Measurements from ENCODE around the gene RPH3AL. TPM values are rescaled to one million over a fixed set of nuclear protein-coding genes. Genes with fewer than 3 reads are reported as not detected.

RPH3AL gene
- total and polyA plus RNA-seq, 12 donors, result 3.6 to 11.1 (median 6.0) TPM

DNA sequence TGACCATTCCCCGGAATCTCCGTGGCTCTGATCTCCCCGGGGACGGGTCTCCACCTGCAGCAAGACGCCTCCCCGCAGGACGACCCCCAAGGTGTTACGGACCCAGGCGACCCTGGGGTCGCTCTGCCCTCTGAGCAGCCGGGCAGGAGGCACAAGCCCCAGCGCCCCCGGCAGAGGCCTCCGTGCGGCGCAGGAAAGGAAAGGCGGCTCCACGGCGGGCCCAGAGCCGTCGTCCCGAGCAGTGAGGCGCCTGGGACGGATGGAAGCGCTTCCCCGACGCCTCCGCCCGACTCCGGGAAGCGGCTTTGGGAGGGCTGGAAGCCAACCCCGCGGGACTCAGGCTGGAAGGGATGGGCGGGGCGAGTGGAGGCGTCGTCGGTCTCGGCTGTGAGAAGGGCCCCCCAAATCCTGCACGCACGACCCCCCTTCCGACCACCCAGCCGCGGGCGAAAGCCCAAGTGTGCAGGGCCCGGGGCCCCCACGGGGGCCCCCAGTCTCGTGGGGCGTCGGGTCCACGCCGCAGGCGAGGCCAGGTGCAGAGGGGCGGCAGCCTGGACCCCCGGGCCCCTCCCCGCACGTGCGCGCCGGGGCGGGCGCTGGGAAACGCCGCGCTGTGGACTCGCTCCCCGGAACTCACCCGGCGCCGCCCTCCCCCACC is 32.7 kb upstream of the RPH3AL start:
- peak; percentile 68 to 86 (median 83) for ATAC-seq
- H3K9me3 ChIP-seq, result peaks cover 0 to 4% (median 0%) of the 10 kb centered on the region in 11 donors
- peak overlapping the region; percentile 45 to 60 (median 54) for H3K4me3 ChIP-seq
- no peaks in the 10 kb centered on the region for H3K36me3 ChIP-seq
- H3K4me1 ChIP-seq, result peaks cover 3 to 41% (median 12%) of the 10 kb centered on the region in 9 donors
- TF ChIP-seq, protein P1, sequence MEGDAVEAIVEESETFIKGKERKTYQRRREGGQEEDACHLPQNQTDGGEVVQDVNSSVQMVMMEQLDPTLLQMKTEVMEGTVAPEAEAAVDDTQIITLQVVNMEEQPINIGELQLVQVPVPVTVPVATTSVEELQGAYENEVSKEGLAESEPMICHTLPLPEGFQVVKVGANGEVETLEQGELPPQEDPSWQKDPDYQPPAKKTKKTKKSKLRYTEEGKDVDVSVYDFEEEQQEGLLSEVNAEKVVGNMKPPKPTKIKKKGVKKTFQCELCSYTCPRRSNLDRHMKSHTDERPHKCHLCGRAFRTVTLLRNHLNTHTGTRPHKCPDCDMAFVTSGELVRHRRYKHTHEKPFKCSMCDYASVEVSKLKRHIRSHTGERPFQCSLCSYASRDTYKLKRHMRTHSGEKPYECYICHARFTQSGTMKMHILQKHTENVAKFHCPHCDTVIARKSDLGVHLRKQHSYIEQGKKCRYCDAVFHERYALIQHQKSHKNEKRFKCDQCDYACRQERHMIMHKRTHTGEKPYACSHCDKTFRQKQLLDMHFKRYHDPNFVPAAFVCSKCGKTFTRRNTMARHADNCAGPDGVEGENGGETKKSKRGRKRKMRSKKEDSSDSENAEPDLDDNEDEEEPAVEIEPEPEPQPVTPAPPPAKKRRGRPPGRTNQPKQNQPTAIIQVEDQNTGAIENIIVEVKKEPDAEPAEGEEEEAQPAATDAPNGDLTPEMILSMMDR (IDR thresholded peaks at IDR 0.05), result peak in 1 of 9 donors; percentile 12
- DNase-seq, result peak; percentile 81 to 83
- WGBS, 2 donors, result 1% methylated on average over 52 to 70 of the region's 70 CpGs
- intact Hi-C loops (cut with DNase I), result loop anchor here in 9 of 10 donors (2.0 to 5.0 kb wide), 7 partner anchors 35 to 243 kb away; a partner anchor contains a TSS
- H3K27me3 ChIP-seq, result peaks cover 0 to 30% (median 4%) of the 10 kb centered on the region in 7 donors
- peak overlapping the region; percentile 79 to 94 (median 90) for H3K27ac ChIP-seq

DNA sequence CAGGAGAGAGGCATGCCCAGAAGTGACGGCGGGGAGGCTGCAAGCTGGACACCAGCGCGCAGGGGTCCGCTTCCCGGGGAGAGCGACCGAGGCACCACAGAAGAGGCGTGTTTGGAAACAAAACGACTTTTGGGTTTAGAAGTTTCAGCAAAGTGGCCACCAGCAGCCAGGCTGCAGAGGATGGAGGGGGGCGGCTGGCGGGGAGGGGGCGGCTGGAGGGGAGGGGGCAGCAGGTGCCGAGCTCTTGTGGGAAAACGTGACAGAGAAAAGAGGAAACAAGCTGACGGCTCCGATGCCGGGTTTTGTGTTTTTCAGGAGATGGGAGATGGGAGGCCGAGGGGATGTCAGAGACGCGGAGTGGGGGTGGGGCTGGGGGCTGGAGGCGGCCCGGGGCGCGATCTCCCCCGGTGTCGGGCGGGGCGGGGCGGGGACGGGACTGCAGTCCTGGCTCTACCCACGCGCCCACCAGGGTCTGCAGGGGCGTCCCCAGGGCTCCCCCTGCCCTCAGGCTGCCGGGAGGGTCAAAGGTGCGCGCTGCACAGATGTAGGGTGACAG is 32.1 kb upstream of the RPH3AL start:
- ATAC-seq, result peak in 6 of 8 donors; percentile 3 to 42 (median 9)
- TF ChIP-seq, protein P1 (IDR thresholded peaks at IDR 0.05), result no peak
- H3K36me3 ChIP-seq, result no peaks in the 10 kb centered on the region
- H3K4me3 ChIP-seq, result peak overlapping the region; percentile 45 to 60 (median 54)
- peak overlapping the region; percentile 79 to 94 (median 90) for H3K27ac ChIP-seq
- H3K27me3 ChIP-seq, result peaks cover 0 to 30% (median 4%) of the 10 kb centered on the region in 7 donors
- DNase-seq, result peak in 1 of 2 donors; percentile 35
- 25 to 33% methylated on average over 28 to 37 of the region's 37 CpGs for WGBS, 2 donors
- intact Hi-C loops (cut with DNase I), result loop anchor here in 9 of 10 donors (2.0 to 5.0 kb wide), 7 partner anchors 34 to 242 kb away; a partner anchor contains a TSS
- H3K9me3 ChIP-seq, result peaks cover 0 to 4% (median 0%) of the 10 kb centered on the region in 11 donors
- H3K4me1 ChIP-seq, result peaks cover 3 to 41% (median 12%) of the 10 kb centered on the region in 9 donors

DNA sequence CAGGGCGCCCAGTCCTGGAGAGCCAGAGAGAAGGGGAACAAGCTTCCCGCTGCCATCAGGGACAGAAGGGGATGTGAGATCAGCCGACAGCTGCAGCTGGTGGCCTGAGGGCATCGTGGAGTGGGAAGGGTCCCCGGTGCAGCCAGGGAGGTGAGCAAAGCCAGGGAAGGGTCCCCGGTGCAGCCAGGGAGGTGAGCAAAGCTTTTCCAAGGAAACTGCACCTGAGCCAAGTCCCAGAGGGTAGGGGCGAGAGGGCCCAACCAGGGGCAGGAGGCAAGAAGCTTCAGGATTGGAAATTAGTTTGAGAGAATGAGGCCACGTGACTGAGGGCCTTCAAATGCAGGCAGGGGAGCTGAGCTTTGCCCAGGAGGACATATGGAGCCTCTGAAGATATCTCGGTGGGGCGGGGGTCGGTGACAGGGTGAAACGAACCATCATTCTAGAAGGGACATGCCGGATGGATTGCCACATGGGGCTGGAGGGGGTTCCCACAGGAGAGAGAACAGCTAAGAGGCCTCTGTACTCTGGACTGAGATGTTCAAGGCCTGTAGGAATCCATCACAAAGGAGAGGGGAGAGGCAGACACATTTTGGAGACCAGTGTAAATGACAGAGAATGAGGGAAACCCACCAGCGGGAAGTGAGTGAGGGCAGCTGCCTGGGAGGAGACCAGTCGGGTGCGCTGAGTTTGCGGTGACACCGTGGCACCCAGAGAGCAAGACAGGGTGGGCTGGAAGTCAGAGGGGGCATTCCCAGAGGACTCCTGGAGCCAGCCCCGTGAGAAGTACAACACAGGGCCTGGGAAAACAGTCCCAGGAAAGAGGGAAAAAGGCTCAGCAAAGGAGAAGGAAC is 31.4 kb upstream of the RPH3AL start:
- WGBS, 2 donors, result 68 to 81% methylated on average over 19 of the region's 19 CpGs
- peak overlapping the region in 8 of 10 donors; percentile 37 to 94 (median 90) for H3K27ac ChIP-seq

More for the DNA sequence above, 31.4 kb upstream of the RPH3AL start:
- ATAC-seq (no peak), DNase-seq (no peak)
- peaks cover 0 to 30% (median 4%) of the 10 kb centered on the region in 7 donors for H3K27me3 ChIP-seq
- H3K9me3 ChIP-seq, result peaks cover 0 to 4% (median 0%) of the 10 kb centered on the region in 11 donors
- intact Hi-C loops (cut with DNase I), result loop anchor here in 2 of 10 donors (2.0 to 5.0 kb wide), 3 partner anchors 33 to 239 kb away; no protein-coding TSS in a partner anchor
- TF ChIP-seq, protein P1 (IDR thresholded peaks at IDR 0.05), result no peak
- peaks cover 3 to 41% (median 12%) of the 10 kb centered on the region in 9 donors for H3K4me1 ChIP-seq
- H3K4me3 ChIP-seq, result peak overlapping the region in 2 of 10 donors; percentile 55 to 56
- H3K36me3 ChIP-seq, result no peaks in the 10 kb centered on the region

All from heart right ventricle (tissue), 16 donors.